CD4-positive, CD25-positive, alpha-beta regulatory T cell (primary cell): ENCODE results near the gene UBL3. TPM values are rescaled to one million over a fixed set of nuclear protein-coding genes. Genes with fewer than 3 reads are reported as not detected.

ENCODE experiments used
- ATAC-seq, 2 donors: fragments of 150-1000 bp; cut with Tn5 transposase; one replicate each; pipeline ENCODE4 v1.10.0; 2021; ENCODE audit warnings: low read depth in 2 of 2, moderate number of reproducible peaks in 2 of 2, moderate library complexity in 1 of 2
- DNase-seq, 3 donors: peaks; one replicate each; pipeline versions ENCODE4 v3.0.0 to v3.0.0-alpha.2; 2012 to 2022; ENCODE audit warnings: mixed read lengths in 1 of 3
- H3K27ac ChIP-seq: one replicate; pipeline ENCODE4 v1.7.0; 2013; ENCODE audit warnings: mild to moderate bottlenecking, low read length; ENCODE audit not compliant: insufficient read depth, poor library complexity, severe bottlenecking
- H3K27me3 ChIP-seq: one replicate; pipeline ENCODE4 v1.7.0; 2013; ENCODE audit warnings: low read length; ENCODE audit not compliant: control insufficient read depth, insufficient read depth
- H3K36me3 ChIP-seq: one replicate; pipeline ENCODE4 v1.7.0; 2013; ENCODE audit warnings: mild to moderate bottlenecking, low read length, moderate library complexity; ENCODE audit not compliant: control insufficient read depth, insufficient read depth
- H3K4me1 ChIP-seq: 2 replicates; pipeline ENCODE4 v1.7.0; 2013; ENCODE audit warnings: mild to moderate bottlenecking, low read length; ENCODE audit not compliant: insufficient read depth, control insufficient read depth, poor library complexity, severe bottlenecking
- H3K4me3 ChIP-seq: one replicate; pipeline ENCODE4 v1.7.0; 2013; ENCODE audit warnings: low read depth, mild to moderate bottlenecking, low read length, moderate library complexity
- H3K9me3 ChIP-seq, 2 experiments: 1 replicate in 1 of 2; 2 replicates in 1 of 2; pipeline ENCODE4 v1.7.0; 2013; ENCODE audit warnings: low read length in 2 of 2, mild to moderate bottlenecking in 1 of 2, moderate library complexity in 1 of 2; ENCODE audit not compliant: control insufficient read depth in 2 of 2
- H3K27ac Mint-ChIP-seq, 3 donors: one replicate each; pipeline ENCODE4 v1.8.0; 2020 to 2022; ENCODE audit warnings: mild to moderate bottlenecking in 3 of 3, mixed read lengths in 3 of 3, moderate library complexity in 2 of 3
- H3K27me3 Mint-ChIP-seq: one replicate; pipeline ENCODE4 v1.8.0; 2022; ENCODE audit warnings: mild to moderate bottlenecking, mixed read lengths
- H3K36me3 Mint-ChIP-seq: one replicate; pipeline ENCODE4 v1.8.0; 2020; ENCODE audit warnings: mixed read lengths
- H3K4me1 Mint-ChIP-seq, 4 donors: one replicate each; pipeline ENCODE4 v1.8.0; 2020 to 2022; ENCODE audit warnings: mixed read lengths in 4 of 4, mild to moderate bottlenecking in 1 of 4
- H3K4me3 Mint-ChIP-seq, 4 donors: one replicate each; pipeline ENCODE4 v1.8.0; 2020 to 2022; ENCODE audit warnings: mild to moderate bottlenecking in 4 of 4, mixed read lengths in 4 of 4, moderate library complexity in 3 of 4
- H3K9me3 Mint-ChIP-seq, 7 donors: one replicate each; pipeline ENCODE4 v1.8.0; 2020 to 2022; ENCODE audit warnings: mixed read lengths in 7 of 7, mild to moderate bottlenecking in 3 of 7, moderate library complexity in 2 of 7
- polyA plus RNA-seq, 4 donors: library from polyadenylated mRNA; unstranded; fragments of 300-500 nt; fragmentation: Illumina TruSeq; gene quantifications; one replicate each; pipeline ENCODE4 v1.2.3, GENCODE V29; 2021
- total RNA-seq: library from RNA; stranded (reverse); gene quantifications from one replicate; pipeline ENCODE4 v1.2.3, GENCODE V29; 2022

The UBL3 gene
- total and polyA plus RNA-seq, 5 donors from 2014 or later = 64.6 to 85.0 (median 71.4) TPM

DNA sequence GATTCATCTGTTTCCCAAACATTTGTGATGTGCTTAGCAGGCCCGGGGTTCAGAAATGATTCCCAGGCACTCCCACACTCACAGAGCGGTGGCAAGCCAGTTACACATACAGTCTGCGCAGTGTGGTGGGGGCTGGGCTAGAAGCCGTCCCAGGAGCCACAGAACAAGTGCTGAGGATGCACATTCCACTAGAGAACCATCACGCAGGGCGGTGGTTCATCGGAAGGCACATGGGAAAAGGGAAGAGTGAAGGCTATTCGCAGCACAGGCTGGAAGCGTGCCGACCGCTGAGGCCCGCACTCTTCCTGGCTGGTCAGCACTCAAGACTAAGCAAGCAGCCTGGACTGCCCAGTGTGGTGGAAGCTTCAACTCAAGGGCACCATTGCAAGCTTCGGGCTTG, 128.7 kb downstream of the UBL3 start:
- ATAC-seq = no peak
- H3K27ac Mint-ChIP-seq = no peak overlapping the region
- H3K27me3 Mint-ChIP-seq = peaks cover 18% of the 10 kb centered on the region

DNA sequence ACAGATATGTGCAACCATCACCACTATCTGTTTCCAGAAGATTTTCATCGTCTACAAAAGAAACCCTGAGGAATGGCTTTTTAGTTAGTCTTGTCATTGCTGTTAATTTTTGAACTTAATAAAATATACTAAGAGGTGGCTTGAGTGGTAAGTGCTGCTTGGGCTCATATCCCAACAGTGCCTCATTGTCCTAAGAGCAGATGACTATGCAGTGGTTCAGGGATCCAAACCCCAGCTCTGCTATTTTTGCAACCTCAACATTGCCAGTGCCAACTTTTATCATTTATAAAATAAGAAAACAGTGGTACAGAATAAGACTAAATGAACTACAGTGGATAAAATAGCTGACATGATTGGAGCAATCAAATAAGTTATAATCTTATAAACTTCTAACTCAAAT, 131.7 kb downstream of the UBL3 start:
- H3K36me3 Mint-ChIP-seq = no peaks in the 10 kb centered on the region
- no peak for DNase-seq
- H3K4me3 Mint-ChIP-seq = no peak overlapping the region
- H3K4me1 Mint-ChIP-seq = no peaks in the 10 kb centered on the region
- H3K9me3 ChIP-seq = peaks cover 3 to 8% of the 10 kb centered on the region in 2 experiments
- peaks cover 5% of the 10 kb centered on the region for H3K27me3 Mint-ChIP-seq
- H3K9me3 Mint-ChIP-seq = peaks cover 0 to 3% (median 0%) of the 10 kb centered on the region in 7 donors
- no peaks in the 10 kb centered on the region for H3K4me1 ChIP-seq
- H3K27me3 ChIP-seq = peaks cover 3% of the 10 kb centered on the region
- no peak overlapping the region for H3K4me3 ChIP-seq
- ATAC-seq = no peak
- no peak overlapping the region for H3K27ac ChIP-seq
- no peaks in the 10 kb centered on the region for H3K36me3 ChIP-seq
- no peak overlapping the region for H3K27ac Mint-ChIP-seq

More for the DNA sequence above, 128.7 kb downstream of the UBL3 start:
- no peaks in the 10 kb centered on the region for H3K4me1 Mint-ChIP-seq
- Histone ChIP-seq H3K4me1 (no peaks in the 10 kb centered on the region), H3K36me3 (no peaks in the 10 kb centered on the region), H3K27me3 (peaks cover 2% of the 10 kb centered on the region), H3K9me3 (peaks cover 6 to 9% of the 10 kb centered on the region in 2 experiments), H3K4me3 (no peak overlapping the region), H3K27ac (no peak overlapping the region)
- no peaks in the 10 kb centered on the region for H3K36me3 Mint-ChIP-seq
- no peak overlapping the region for H3K4me3 Mint-ChIP-seq
- H3K9me3 Mint-ChIP-seq = peaks cover 0 to 5% (median 2%) of the 10 kb centered on the region in 7 donors
- DNase-seq = no peak

DNA sequence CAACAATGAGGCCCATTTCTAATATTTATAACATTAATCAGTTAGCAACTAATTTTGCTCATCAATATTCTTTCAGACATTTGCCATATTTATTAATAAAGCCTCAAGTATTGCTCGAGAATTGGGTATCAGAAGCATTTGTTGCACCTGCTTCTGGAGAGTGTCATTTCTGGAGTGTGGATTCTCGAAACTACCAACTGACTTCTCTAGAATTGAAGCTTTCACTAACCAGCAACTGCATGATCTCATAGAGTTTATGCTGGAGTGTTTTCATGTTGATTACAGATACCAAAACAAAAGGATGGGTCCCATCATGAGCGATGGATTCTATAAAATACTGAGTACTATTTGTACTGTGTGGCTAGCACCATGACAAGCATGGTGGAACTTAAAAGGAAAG, 133.9 kb downstream of the UBL3 start:
- peaks cover 0 to 3% (median 0%) of the 10 kb centered on the region in 7 donors for H3K9me3 Mint-ChIP-seq
- Histone ChIP-seq H3K9me3 (peaks cover 3 to 8% of the 10 kb centered on the region in 2 experiments), H3K27ac (no peak overlapping the region), H3K4me3 (no peak overlapping the region), H3K36me3 (no peaks in the 10 kb centered on the region), H3K4me1 (no peaks in the 10 kb centered on the region), H3K27me3 (peaks cover 3% of the 10 kb centered on the region)
- H3K4me3 Mint-ChIP-seq = no peak overlapping the region
- H3K36me3 Mint-ChIP-seq = no peaks in the 10 kb centered on the region
- H3K4me1 Mint-ChIP-seq = no peaks in the 10 kb centered on the region
- DNase-seq (peak in 1 of 3 donors; percentile 22), ATAC-seq (no peak)
- no peak overlapping the region for H3K27ac Mint-ChIP-seq
- peaks cover 11% of the 10 kb centered on the region for H3K27me3 Mint-ChIP-seq
